ENCODE data around the gene MC4R. TPM values are rescaled to one million over a fixed set of nuclear protein-coding genes. Genes with fewer than 3 reads are reported as not detected.
"Not testable (repeated sequence)": the region's sequence is repeated elsewhere in the genome, so short reads cannot be mapped to it uniquely, and the experiment has no call there.

MC4R gene
- total RNA-seq, result under 0.01 TPM in 1 of 2 replicates, not detected in the other

DNA sequence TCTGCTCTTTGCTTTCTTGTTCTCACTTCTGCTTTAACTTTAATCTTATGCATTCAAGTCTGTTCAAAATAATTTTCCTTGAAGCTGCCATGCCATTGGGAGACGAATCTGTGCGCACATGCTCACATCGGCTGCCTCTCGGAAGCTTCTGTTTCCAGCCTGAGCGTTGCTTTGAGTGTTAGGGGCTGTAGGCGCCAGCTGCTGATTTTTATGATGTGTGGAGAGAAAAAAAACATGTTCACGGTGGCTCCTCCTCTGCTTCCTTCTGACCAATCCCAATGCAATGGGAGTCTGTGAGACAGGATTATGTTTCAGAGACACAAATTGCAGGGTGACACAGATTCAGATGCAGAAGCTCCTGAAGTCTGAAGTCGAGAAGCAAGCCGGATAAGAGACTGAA, at the start of gene MC4R:
TSS of gene MC4R (minus strand) at position 180 of the 400 bp plus-strand sequence. CDS start 426 bp downstream, outside the sequence.
- DNase-seq (ENCODE audit: insufficient read length, low spot score, missing footprints), result peak; percentile 79
- peak within 1 kb of the TSS; percentile 46 for H3K4me3 ChIP-seq (ENCODE audit: insufficient read depth, low read length)
- no peaks in the 10 kb centered on the region for H3K27me3 ChIP-seq (ENCODE audit: insufficient read depth, low read length)
- H3K27ac ChIP-seq (ENCODE audit: low read depth, low read length), result no peak within 1 kb of the TSS
- peaks cover 3% of the 10 kb centered on the region for H3K4me1 ChIP-seq (ENCODE audit: insufficient read depth, low read length)
- peak within 1 kb of the TSS; percentile 72 for H3K4me2 ChIP-seq (ENCODE audit: insufficient read depth, low read length)
- H3K36me3 ChIP-seq (ENCODE audit: insufficient read depth, low read length), result no peaks in the 10 kb centered on the region
- no peaks in the 10 kb centered on the region for H3K79me2 ChIP-seq (ENCODE audit: insufficient read depth, low read length)
- H3K9me3 ChIP-seq (ENCODE audit: low read depth, low read length), result no peaks in the 10 kb centered on the region
- TF ChIP-seq, protein P1, sequence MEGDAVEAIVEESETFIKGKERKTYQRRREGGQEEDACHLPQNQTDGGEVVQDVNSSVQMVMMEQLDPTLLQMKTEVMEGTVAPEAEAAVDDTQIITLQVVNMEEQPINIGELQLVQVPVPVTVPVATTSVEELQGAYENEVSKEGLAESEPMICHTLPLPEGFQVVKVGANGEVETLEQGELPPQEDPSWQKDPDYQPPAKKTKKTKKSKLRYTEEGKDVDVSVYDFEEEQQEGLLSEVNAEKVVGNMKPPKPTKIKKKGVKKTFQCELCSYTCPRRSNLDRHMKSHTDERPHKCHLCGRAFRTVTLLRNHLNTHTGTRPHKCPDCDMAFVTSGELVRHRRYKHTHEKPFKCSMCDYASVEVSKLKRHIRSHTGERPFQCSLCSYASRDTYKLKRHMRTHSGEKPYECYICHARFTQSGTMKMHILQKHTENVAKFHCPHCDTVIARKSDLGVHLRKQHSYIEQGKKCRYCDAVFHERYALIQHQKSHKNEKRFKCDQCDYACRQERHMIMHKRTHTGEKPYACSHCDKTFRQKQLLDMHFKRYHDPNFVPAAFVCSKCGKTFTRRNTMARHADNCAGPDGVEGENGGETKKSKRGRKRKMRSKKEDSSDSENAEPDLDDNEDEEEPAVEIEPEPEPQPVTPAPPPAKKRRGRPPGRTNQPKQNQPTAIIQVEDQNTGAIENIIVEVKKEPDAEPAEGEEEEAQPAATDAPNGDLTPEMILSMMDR (IDR thresholded peaks at IDR 0.05; ENCODE audit: extremely low read depth, low read depth, low read length), result no peak
- peak within 1 kb of the TSS; percentile 80 for H2AFZ ChIP-seq (ENCODE audit: low read length)
- no peaks in the 10 kb centered on the region for H4K20me1 ChIP-seq (ENCODE audit: insufficient read depth, low read length)

DNA sequence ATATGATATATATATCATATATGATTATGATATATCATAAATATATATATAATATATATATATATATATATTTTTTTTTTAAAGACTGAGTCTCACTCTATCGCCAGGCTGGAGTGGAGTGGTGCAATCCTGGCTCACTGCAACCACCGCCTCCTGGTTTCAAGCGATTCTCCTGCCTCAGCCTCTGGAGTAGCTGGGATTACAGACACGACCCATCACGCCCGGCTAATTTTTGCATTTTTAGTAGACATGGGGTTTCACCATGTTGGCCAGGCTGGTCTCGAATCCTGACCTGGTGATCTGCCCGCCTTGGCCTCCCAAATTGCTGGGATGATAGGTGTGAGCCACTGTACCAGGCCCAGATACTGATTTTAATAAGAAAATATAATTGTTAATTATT, 49.7 kb upstream of the MC4R start:
- H4K20me1 ChIP-seq (ENCODE audit: insufficient read depth, low read length); H3K4me3 ChIP-seq (ENCODE audit: insufficient read depth, low read length); H3K79me2 ChIP-seq (ENCODE audit: insufficient read depth, low read length); H3K4me1 ChIP-seq (ENCODE audit: insufficient read depth, low read length); H3K9me3 ChIP-seq (ENCODE audit: low read depth, low read length); DNase-seq (ENCODE audit: insufficient read length, low spot score, missing footprints); H3K36me3 ChIP-seq (ENCODE audit: insufficient read depth, low read length); H2AFZ ChIP-seq (ENCODE audit: low read length); H3K27ac ChIP-seq (ENCODE audit: low read depth, low read length); H3K4me2 ChIP-seq (ENCODE audit: insufficient read depth, low read length); H3K27me3 ChIP-seq (ENCODE audit: insufficient read depth, low read length): not testable (repeated sequence)

- DNase-seq (ENCODE audit: insufficient read length, low spot score, missing footprints), result no peak
- H4K20me1 ChIP-seq (ENCODE audit: insufficient read depth, low read length), result no peaks in the 10 kb centered on the region
- no peaks in the 10 kb centered on the region for H3K4me1 ChIP-seq (ENCODE audit: insufficient read depth, low read length)
- H3K27ac ChIP-seq (ENCODE audit: low read depth, low read length), result no peak overlapping the region
- TF ChIP-seq, protein P1 (IDR thresholded peaks at IDR 0.05; ENCODE audit: extremely low read depth, low read depth, low read length), result no peak
- H3K79me2 ChIP-seq (ENCODE audit: insufficient read depth, low read length), result no peaks in the 10 kb centered on the region
- H2AFZ ChIP-seq (ENCODE audit: low read length), result no peak overlapping the region
- H3K27me3 ChIP-seq (ENCODE audit: insufficient read depth, low read length), result no peaks in the 10 kb centered on the region
- H3K9me3 ChIP-seq (ENCODE audit: low read depth, low read length), result no peaks in the 10 kb centered on the region
- H3K36me3 ChIP-seq (ENCODE audit: insufficient read depth, low read length), result no peaks in the 10 kb centered on the region
- H3K4me3 ChIP-seq (ENCODE audit: insufficient read depth, low read length), result no peak overlapping the region
- no peak overlapping the region for H3K4me2 ChIP-seq (ENCODE audit: insufficient read depth, low read length)
Observed at GRCh38 chr18:60421356-60422118, 49.0 kb upstream of the MC4R start.

DNA sequence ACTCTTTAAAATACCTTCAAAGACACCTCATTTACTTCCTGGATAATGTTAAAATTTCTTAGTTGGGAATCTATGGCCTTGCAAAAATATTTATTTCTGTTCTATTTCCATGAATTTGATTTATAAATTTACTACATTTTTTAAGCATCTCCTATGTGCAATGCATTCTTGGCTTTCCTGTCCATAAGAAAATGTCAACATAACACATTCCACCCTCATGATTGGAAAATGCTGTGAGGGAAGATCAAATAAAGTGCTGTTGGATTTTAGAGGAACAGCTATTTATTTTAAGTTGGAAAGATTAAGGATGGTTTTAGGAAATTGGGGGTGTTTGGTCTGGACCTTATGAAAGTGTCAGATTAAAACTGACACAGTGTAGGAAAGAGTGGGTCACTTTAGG, 45.4 kb upstream of the MC4R start:
- DNase-seq (ENCODE audit: insufficient read length, low spot score, missing footprints), result no peak

More for the DNA sequence above, 45.4 kb upstream of the MC4R start:
- no peaks in the 10 kb centered on the region for H3K79me2 ChIP-seq (ENCODE audit: insufficient read depth, low read length)
- H3K4me2 ChIP-seq (ENCODE audit: insufficient read depth, low read length), result no peak overlapping the region
- no peaks in the 10 kb centered on the region for H4K20me1 ChIP-seq (ENCODE audit: insufficient read depth, low read length)
- H3K4me3 ChIP-seq (ENCODE audit: insufficient read depth, low read length), result no peak overlapping the region
- no peaks in the 10 kb centered on the region for H3K36me3 ChIP-seq (ENCODE audit: insufficient read depth, low read length)
- TF ChIP-seq, protein P1 (IDR thresholded peaks at IDR 0.05; ENCODE audit: extremely low read depth, low read depth, low read length), result no peak
- no peak overlapping the region for H2AFZ ChIP-seq (ENCODE audit: low read length)
- no peak overlapping the region for H3K27ac ChIP-seq (ENCODE audit: low read depth, low read length)
- H3K9me3 ChIP-seq (ENCODE audit: low read depth, low read length), result no peaks in the 10 kb centered on the region
- no peaks in the 10 kb centered on the region for H3K27me3 ChIP-seq (ENCODE audit: insufficient read depth, low read length)
- no peaks in the 10 kb centered on the region for H3K4me1 ChIP-seq (ENCODE audit: insufficient read depth, low read length)

Data from osteoblast (primary cell).